OCI-LY1 (cell line): Measurements from ENCODE around the gene RUNX3.

Source experiments
- CTCF ChIP-seq: fragments of 200-600 bp; sonication (generic), shearing (Covaris generic); IDR thresholded peaks from 2 replicates; pipeline ENCODE4 v1.5.1; 2017; ENCODE audit warnings: mild to moderate bottlenecking, antibody characterized with exemption, low read length, moderate library complexity, mixed read lengths
- EZH2 ChIP-seq: fragments of 200-600 bp; sonication (generic), shearing (Covaris generic); IDR thresholded peaks from 2 replicates; pipeline ENCODE4 v1.8.0; 2017; ENCODE audit warnings: borderline replicate concordance, mixed run types, mild to moderate bottlenecking, antibody characterized with exemption, low read length, moderate library complexity, mixed read lengths

- no peak for TF ChIP-seq CTCF
- TF ChIP-seq EZH2, result no peak
Measured at GRCh38 chr1:24938276-24938675, 8.2 kb upstream of the RUNX3 start.
